ENCODE measurements around the gene CLEC6A.
"Not testable (repeated sequence)": the region's sequence is repeated elsewhere in the genome, so short reads cannot be mapped to it uniquely, and the experiment has no call there.

Gene CLEC6A

DNA sequence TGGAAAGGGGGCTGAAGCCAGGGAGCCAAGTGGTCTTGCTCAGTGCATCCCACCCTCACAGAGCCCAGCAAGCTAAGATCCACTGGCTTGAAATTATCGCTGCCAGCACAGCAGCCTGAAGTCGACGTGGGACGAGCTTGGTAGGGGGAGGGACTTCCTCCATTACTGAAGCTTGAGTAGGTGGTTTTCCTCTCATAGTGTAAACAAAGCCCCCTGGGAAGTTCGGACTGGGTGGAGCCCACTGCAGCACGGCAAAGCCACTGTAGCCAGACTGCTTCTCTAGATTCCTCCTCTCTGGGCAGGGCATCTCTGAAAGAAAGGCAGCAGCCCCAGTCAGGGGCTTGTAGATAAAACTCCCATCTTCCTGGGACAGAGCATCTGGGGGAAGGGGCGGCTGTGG, 40.3 kb downstream of the CLEC6A start:
- not testable (repeated sequence) for DNase-seq

DNA sequence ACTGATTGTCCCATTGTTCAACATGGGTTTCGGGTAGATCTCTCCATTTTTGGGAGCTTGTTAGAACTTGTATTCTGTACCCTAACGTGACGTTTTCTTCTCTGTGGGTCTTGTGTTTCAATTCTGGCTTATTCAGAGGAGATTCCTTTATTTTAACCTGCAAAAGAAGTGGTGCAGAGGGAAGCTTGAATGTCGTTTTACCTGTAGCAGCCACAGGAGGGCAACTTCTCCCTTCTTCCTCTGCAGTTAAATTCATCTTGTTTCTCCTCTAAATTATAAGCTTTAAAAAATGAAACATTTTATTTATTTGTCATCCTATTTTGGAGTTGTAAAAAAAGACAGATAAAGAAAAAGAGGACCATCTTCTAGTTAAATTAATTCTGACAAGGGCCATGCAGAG, 43.9 kb downstream of the CLEC6A start:
- no peak for DNase-seq

DNA sequence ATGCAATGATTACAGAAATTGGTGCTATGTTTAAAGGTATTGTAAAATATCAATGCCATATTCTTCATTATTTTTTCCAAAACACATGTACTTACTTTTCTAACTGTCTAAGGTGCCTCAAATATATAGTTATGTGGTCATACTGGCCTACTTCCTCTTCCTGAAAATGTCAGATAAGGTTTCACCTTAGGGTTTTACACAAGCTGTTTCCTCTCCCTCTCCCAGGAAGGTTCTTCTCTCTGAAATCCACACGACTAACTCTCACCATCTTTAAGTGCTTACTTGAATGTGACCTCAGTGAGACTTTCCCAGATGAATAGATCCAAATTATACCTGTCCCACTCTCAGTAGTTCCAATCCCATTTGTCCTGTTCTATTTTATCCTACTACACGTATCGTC, 46.0 kb downstream of the CLEC6A start:
- DNase-seq = no peak

DNA sequence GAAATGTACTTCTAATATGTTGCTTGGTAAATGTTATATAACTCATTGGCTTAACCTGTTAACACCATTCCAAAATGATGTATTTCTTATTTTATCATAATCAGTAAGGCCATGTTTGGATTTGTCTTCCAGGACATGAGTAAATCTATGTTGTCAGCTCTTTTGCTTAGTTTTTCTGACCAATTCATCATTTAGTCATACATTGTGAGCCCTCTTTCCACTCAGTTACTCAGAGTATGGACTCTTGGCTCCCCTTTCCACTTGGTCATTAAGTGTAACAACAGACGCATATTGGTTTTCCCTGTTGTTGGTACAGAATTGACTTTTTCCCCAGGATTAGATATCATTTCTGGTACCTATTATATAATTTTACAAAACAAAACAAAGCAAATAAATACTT, 48.6 kb downstream of the CLEC6A start:
- DNase-seq = no peak

DNA sequence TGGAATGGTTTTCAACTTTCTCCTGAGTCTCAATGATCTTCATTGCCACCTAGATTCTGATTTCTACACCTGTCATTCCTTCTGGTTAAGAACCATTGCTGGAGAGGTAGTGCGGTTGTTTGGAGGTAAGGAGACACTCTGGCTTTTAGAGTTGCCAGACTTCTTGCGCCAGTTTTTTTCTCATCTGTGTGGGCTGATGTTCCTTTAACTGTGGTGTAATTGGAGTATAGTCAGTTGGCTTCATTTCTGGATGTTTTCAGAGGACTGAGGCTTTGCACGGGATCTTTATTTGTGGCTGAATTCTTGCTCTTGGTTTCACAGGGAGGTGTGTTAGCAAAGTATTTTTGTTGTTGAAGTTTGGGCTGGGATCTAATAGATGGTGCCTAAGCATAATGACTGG, 51.8 kb downstream of the CLEC6A start:
- no peak for DNase-seq

DNA sequence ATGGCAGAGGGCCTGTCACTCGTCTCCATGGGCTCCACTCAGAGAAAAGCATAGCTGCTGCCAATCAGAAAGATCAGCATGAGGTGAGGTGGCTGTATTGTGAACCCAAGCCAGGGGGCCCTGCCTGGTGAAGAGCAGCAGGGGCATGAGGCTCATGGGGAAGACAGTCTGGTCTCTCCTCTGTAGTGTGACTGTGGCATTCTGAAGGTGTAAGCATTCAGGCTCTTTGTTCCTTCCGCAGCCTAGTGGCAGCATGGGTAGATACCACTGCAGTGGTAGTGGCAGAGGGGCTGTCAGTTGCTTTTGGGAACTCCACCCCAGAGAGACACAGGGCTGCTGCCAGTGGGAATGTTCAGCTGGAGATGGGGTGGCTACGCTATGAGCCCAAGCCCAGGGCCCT, 52.5 kb downstream of the CLEC6A start:
- DNase-seq = no peak

DNA sequence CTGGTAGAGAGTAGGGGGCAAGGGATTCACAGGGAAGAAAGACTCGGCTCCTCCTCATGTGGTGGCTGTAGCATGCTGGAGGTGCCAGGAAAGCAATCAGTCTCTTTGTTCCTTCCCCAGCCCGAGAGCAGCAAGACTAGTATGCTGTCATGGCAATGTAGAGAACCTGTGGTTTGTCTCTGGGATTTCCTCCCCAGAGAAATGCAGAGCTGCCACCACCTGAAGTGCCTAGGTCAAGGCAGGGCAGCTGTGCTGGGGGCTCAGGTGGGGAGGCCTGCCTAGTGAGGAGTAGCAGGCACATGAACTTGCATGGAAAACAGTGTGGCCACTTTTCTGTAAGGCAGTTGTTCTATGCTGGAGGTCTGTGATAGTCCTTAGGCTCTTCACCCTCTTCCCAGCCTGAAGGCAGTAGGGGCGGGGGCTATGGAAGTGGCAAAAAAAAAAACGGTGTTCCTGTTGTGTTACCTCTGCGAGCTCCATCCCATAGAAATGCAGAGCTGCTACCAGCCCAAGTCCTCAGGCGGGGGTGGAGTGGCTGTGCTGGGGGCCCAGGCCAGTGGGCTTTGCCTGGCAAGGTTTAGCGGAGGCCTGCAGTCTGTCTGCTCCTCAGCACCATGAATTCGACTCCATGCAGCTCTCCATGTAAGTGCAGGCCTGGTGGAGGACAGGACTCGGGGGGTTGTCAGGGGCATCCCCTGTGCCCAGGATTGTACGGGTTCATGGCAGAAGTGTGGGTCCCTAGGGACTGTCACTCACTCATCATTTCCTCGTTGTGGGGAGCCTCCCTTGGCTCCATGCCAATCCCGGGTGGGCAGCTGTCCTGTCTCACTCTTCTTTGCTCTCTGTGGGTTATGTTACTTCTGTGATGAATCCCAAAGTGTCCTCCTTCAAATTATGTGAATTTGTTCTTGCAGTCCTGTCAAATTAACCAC, 53.4 kb downstream of the CLEC6A start:
- no peak for DNase-seq

DNA sequence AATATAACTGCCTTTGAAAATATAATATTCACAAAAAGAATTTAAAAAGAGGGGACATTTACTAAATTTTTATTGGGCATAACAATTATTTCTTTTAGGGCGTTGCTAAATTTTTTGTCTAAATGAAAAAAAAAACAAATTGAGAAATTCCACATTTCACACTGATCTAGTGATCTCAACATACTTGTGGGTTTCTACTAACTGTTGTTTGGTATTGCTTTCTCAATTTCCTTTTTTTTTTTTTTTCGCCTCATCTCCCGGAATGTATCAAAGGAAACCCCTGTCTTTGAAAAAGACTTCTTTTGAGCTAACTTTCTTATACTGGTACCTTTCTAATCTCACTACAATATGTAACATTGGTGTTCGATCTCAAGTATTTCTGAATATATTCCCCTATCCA, 57.5 kb downstream of the CLEC6A start, which contains the start of gene CLEC4D:
CLEC4D (plus strand) TSS at position 248 of the 400 bp plus-strand sequence. CDS start 230 bp downstream, outside the sequence.
- no peak for DNase-seq

DNA sequence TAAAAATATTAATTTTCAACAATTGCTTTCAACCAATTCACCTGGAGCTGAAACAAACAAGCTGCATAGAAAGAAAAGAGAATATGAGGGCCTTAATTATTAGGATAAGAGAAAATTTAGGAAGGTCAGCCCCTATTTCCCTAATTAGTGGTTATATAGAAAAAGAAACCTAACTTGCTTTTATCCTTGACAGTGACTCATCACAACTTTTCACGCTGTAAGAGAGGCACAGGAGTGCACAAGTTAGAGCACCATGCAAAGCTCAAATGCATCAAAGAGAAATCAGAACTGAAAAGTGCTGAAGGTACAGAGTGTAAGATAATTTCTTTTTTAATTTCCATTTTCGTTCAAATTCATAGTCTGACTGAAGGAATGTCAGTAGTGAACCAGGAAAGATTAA, 62.2 kb downstream of the CLEC6A start:
- DNase-seq = no peak

DNA sequence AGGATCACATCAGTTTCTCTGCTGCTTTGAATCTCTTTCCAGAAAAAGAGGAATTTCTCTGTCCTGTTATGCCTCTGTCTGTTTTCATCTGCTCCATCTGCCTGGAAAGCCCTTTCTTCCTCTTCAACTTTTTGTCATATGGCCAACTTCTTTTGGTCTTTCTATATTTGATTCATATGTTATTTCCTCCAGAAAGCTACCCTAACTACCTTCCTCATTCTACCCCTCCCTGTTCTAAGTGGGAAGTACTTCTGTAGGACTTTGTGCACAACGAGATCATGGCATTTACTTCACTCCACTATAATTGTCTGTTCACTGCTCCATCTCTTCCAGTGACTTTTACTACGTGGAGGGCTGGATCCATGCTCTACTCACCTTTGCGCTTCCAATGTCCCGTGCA, 63.4 kb downstream of the CLEC6A start:
- no peak for DNase-seq

DNA sequence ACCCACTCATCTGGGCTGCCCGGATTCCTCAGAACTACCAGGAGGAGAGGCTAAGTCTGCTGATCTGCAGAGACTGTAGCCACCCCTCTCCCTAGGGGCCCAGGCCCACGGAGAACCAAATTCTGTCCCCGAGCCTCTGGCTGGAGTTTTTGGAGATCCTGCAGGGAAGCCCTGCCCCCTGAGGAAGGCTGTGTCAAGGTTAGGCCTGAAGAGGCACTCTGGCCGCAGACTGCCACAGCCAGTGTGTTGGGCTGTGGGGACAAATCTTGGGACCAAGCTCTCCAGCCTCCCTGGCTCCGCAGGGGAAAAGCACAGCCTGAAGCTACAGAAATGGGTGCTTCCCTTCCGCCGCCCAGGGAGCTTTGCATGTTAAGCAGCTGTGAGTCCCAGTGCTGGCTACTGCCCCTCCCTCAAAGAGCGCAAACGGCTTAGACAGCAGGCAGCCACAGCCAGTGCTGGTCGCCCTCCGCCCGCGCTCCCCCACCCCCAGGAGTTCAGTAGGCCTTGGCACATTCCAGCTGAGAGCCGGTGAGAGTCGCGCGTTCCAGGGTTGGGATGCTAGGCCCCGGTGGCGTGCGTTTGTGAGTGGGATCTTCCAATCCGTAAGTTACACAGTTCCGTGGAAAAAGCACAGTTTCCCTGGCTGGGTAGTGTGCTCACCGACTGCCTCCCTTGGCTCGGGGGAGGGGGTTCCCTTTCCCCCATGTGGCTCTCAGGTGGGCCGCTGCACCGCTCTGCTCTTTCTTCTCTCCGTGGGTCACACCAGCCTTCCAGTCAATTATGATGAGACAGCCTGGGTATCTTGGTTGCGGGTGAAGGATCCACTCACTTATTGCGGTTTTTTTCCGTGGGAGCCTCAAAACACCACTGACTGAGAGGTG, 71.7 kb downstream of the CLEC6A start:
- no peak for DNase-seq

Data from activated T-cell treated with anti-CD3 and anti-CD28 coated beads, Interleukin-2, amount 50 U/mL, for 48 hours (primary cell).